Subcutaneous abdominal adipose tissue (tissue), 5 donors: Measurements from ENCODE around the gene CNOT1.

Experiments used
- H3K27ac ChIP-seq: one replicate; pipeline ENCODE4 v1.7.0; 2013; ENCODE audit warnings: low read depth, mild to moderate bottlenecking, inconsistent platforms, low read length, moderate library complexity
- H3K27me3 ChIP-seq, 5 donors: one replicate each; pipeline ENCODE4 v1.7.0; 2013; ENCODE audit warnings: low read length in 5 of 5, inconsistent platforms in 1 of 5; ENCODE audit not compliant: control insufficient read depth in 5 of 5, insufficient read depth in 4 of 5
- H3K36me3 ChIP-seq, 5 donors: one replicate each; pipeline ENCODE4 v1.7.0; 2013; ENCODE audit warnings: low read length in 5 of 5; ENCODE audit not compliant: control insufficient read depth in 5 of 5, insufficient read depth in 5 of 5
- H3K4me1 ChIP-seq, 5 donors: one replicate each; pipeline ENCODE4 v1.7.0; 2013; ENCODE audit warnings: low read length in 5 of 5, mild to moderate bottlenecking in 3 of 5, moderate library complexity in 1 of 5; ENCODE audit not compliant: control insufficient read depth in 5 of 5, insufficient read depth in 5 of 5
- H3K4me3 ChIP-seq, 5 donors: one replicate each; pipeline ENCODE4 v1.7.0; 2013; ENCODE audit warnings: low read length in 5 of 5, low read depth in 1 of 5
- H3K9ac ChIP-seq, 5 donors: one replicate each; pipeline ENCODE4 v1.7.0; 2013; ENCODE audit warnings: low read length in 5 of 5, mild to moderate bottlenecking in 4 of 5, moderate library complexity in 3 of 5
- H3K9me3 ChIP-seq, 5 donors: one replicate each; pipeline ENCODE4 v1.7.0; 2013; ENCODE audit warnings: low read length in 5 of 5; ENCODE audit not compliant: control insufficient read depth in 5 of 5
- donor health status: healthy.
- donor health status: healthy.
- donor health status: healthy.
- donor health status: healthy.
- donor health status: healthy.

CNOT1 gene

GRCh38 chr16:58511933-58512815, 117.5 kb downstream of the CNOT1 start:
- Histone ChIP-seq H3K4me3 (no peak overlapping the region), H3K27me3 (peaks cover 0 to 10% (median 4%) of the 10 kb centered on the region in 5 donors), H3K27ac (no peak overlapping the region), H3K9ac (no peak overlapping the region), H3K9me3 (no peaks in the 10 kb centered on the region), H3K36me3 (peaks cover 0 to 6% (median 0%) of the 10 kb centered on the region in 5 donors), H3K4me1 (peaks cover 1 to 26% (median 18%) of the 10 kb centered on the region in 5 donors)

- no peak overlapping the region for H3K27ac ChIP-seq
These were observed 118.6 kb downstream of the CNOT1 start for GRCh38 chr16:58510776-58511628.

GRCh38 chr16:58510097-58510775, 119.4 kb downstream of the CNOT1 start:
- H3K27ac ChIP-seq, result no peak overlapping the region
- H3K9me3 ChIP-seq, result no peaks in the 10 kb centered on the region

More at GRCh38 chr16:58510776-58511628, 118.6 kb downstream of the CNOT1 start:
- peaks cover 3 to 16% (median 9%) of the 10 kb centered on the region in 5 donors for H3K27me3 ChIP-seq
- no peak overlapping the region for H3K9ac ChIP-seq
- H3K4me3 ChIP-seq, result no peak overlapping the region
- peaks cover 0 to 19% (median 11%) of the 10 kb centered on the region in 5 donors for H3K4me1 ChIP-seq
- no peaks in the 10 kb centered on the region for H3K36me3 ChIP-seq
- no peaks in the 10 kb centered on the region for H3K9me3 ChIP-seq

DNA sequence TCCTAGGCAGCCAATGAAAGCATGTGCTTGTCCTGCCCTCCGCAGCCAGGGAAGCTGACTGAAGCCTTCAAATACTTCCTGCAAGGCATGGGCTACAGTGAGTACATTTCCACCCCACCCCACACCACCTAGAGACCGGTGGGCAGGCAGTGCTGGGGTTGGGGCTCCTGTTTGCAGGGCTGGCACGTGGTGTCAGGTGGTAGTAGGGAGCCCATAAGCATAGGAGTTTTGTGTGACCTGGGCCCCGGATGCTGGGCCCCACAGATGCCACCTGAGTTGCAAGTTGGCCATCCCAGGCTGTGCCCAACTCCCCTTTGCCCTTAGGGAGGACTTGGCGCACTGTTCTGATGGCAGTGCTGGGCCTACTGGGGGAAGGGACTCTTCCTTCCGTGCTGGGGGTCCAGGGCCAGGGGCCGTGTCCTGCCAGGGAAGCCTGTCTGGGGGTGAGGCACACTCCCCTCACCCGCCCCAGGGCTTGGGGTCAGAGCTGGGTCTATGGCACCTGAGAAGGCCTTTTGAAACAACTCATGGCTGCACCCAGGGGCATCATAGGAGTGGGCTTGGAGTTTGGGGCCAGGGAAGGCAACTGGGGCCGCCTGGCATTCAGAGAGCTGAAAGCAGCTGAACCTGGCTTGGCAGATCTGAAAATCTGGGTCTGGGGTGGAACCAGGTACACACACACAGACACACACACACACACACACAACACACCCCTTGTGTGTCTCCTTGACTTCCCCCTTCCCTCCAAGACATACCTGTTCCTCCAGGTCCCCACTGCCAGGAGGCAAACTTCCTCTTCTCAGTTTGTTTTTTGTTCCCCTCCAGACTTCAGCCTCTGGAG, 120.2 kb downstream of the CNOT1 start:
- Histone ChIP-seq H3K27me3 (peaks cover 3 to 17% (median 9%) of the 10 kb centered on the region in 5 donors), H3K9ac (no peak overlapping the region), H3K4me3 (no peak overlapping the region), H3K4me1 (peaks cover 0 to 8% (median 1%) of the 10 kb centered on the region in 5 donors), H3K27ac (no peak overlapping the region), H3K9me3 (no peaks in the 10 kb centered on the region), H3K36me3 (no peaks in the 10 kb centered on the region)

More at GRCh38 chr16:58510097-58510775, 119.4 kb downstream of the CNOT1 start:
- H3K4me3 ChIP-seq, result no peak overlapping the region
- H3K4me1 ChIP-seq, result peaks cover 0 to 15% (median 9%) of the 10 kb centered on the region in 5 donors
- no peak overlapping the region for H3K9ac ChIP-seq
- H3K27me3 ChIP-seq, result peaks cover 3 to 16% (median 9%) of the 10 kb centered on the region in 5 donors
- H3K36me3 ChIP-seq, result no peaks in the 10 kb centered on the region

DNA sequence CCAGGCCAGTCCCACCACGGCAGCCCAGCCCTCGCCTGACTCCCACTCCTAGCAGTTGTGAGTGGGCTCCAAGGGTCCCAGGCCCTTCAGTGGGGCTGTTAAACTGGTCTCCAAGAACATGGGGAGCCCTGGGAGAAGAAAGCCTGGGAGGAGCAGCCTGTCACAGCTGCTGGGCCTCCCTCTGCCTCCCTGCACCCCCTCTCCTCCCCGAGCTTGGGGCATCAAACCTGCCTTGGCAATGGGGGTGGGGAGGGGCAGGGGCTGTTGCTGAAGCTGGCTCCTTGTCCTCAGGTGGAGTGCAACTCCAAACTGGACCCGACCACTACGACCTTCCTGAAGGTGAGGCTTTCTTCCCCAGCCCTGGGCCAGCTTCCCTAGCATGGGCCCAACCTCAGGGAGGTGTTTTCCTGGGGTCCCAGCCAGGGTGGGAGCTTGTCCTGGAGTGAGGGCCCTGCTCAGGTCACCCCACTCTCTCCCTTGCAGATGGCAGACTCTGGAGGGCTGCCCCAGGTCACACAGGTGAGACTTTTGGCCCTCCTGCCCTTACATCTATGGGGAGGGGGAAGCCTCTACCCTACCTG, 120.9 kb downstream of the CNOT1 start:
- no peak overlapping the region for H3K4me3 ChIP-seq

DNA sequence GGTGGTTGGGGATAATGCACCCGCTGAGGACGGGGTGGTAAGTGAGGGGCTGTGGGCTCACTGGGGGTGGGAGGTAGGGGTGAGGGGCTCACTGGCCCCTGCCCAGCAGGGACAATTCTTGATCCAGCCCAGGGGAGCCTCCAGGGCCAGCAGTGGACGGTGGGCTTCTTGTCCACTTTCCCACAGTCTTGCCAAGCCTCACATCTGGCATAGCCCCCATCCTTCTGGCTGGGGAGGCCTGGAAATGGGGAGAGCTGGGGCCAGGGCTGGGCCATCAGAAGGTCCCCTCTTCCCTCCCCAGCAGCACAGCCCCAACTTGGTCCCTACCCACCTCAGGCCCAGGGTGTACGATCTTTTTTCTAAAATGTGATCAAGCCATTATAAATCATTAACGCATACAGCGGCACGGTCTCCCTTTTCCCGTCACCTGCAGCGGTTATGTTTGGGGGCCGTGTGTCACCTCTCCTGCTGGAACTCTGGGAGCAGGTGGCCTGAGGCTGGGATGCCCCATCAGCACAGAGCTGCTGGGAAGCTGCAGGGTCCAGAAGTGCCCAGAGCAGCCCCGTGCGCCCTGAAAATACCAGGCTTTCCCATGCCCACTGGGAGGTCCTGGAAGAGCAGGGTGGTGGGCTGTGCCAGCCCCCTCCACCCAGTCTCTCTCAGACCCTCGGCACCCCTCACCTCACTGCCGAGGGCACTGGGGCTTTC, 121.5 kb downstream of the CNOT1 start:
- Histone ChIP-seq H3K4me1 (peaks cover 0 to 5% (median 0%) of the 10 kb centered on the region in 5 donors), H3K9me3 (no peaks in the 10 kb centered on the region), H3K4me3 (no peak overlapping the region), H3K36me3 (no peaks in the 10 kb centered on the region), H3K9ac (no peak overlapping the region), H3K27ac (no peak overlapping the region), H3K27me3 (peaks cover 10 to 31% (median 21%) of the 10 kb centered on the region in 5 donors)

More for the DNA sequence above, 120.9 kb downstream of the CNOT1 start:
- Histone ChIP-seq H3K4me1 (peaks cover 0 to 5% (median 0%) of the 10 kb centered on the region in 5 donors), H3K9ac (no peak overlapping the region), H3K27me3 (peaks cover 6 to 25% (median 15%) of the 10 kb centered on the region in 5 donors), H3K9me3 (no peaks in the 10 kb centered on the region), H3K27ac (no peak overlapping the region), H3K36me3 (no peaks in the 10 kb centered on the region)

- no peak overlapping the region for H3K9ac ChIP-seq
- no peaks in the 10 kb centered on the region for H3K36me3 ChIP-seq
- no peaks in the 10 kb centered on the region for H3K9me3 ChIP-seq
- H3K27me3 ChIP-seq, result peaks cover 13 to 38% (median 28%) of the 10 kb centered on the region in 5 donors
- no peak overlapping the region for H3K4me3 ChIP-seq
- peaks cover 0 to 5% (median 0%) of the 10 kb centered on the region in 5 donors for H3K4me1 ChIP-seq
- H3K27ac ChIP-seq, result no peak overlapping the region
These were observed 122.2 kb downstream of the CNOT1 start for GRCh38 chr16:58507195-58507962.
